PC-3 (cell line): ENCODE measurements around the gene CCNL2.

Experiments used
- CTCF ChIP-seq: fragments of 300-600 bp; sonication (generic); conservative IDR thresholded peaks from 2 replicates; pipeline ENCODE4 v1.5.1; 2017; ENCODE audit warnings: antibody characterized with exemption, low read depth, mild to moderate bottlenecking, low read length
- EZH2phosphoT487 ChIP-seq: fragments of 300-600 bp; sonication (generic); IDR thresholded peaks from 2 replicates; pipeline ENCODE4 v1.6.1; 2018; ENCODE audit warnings: mild to moderate bottlenecking, antibody characterized with exemption, low read length, borderline replicate concordance

GRCh38 chr1:1338278-1338677, 60.9 kb downstream of the CCNL2 start:
- no peak for TF ChIP-seq CTCF
- no peak for TF ChIP-seq EZH2phosphoT487
